GM23248 (cell line): Measurements from ENCODE around the gene GEMIN7.
"Not testable (repeated sequence)": the region's sequence is repeated elsewhere in the genome, so short reads cannot be mapped to it uniquely, and the experiment has no call there.

Experiments
- EZH2 ChIP-seq: fragments of 200-600 bp; sonication (generic); IDR thresholded peaks from 2 replicates; pipeline ENCODE4 v1.6.1; 2018; ENCODE audit warnings: antibody characterized with exemption, mild to moderate bottlenecking; ENCODE audit not compliant: insufficient read depth, poor library complexity, severe bottlenecking
- EZH2phosphoT487 ChIP-seq: fragments of 200-600 bp; sonication (generic); IDR thresholded peaks from 2 replicates; pipeline ENCODE4 v1.6.1; 2018; ENCODE audit warnings: antibody characterized with exemption, moderate library complexity, mild to moderate bottlenecking, low read depth; ENCODE audit not compliant: insufficient read depth

- not testable (repeated sequence) for TF ChIP-seq EZH2, EZH2phosphoT487
Measured at GRCh38 chr19:45118591-45119355, 39.7 kb downstream of the GEMIN7 start.
